Mammary epithelial cell (primary cell): ENCODE data around the gene CIBAR2.

ENCODE experiments used
- EZH2 ChIP-seq: IDR thresholded peaks from 2 replicates; pipeline ENCODE4 v1.6.1; 2012; ENCODE audit warnings: low read length, inconsistent platforms, borderline replicate concordance
- TF ChIP-seq, protein P1 (sequence below), 2 donors: IDR thresholded peaks in 1 of 2; conservative IDR thresholded peaks in 1 of 2; 2 replicates each; pipeline ENCODE4 v1.5.1; 2011 to 2012; ENCODE audit warnings: inconsistent platforms in 2 of 2, low read length in 2 of 2, mild to moderate bottlenecking in 2 of 2, control low read depth in 1 of 2, low read depth in 1 of 2; ENCODE audit not compliant: insufficient read depth in 1 of 2; ENCODE audit errors: extremely low read depth in 1 of 2

- TF ChIP-seq, protein P1, sequence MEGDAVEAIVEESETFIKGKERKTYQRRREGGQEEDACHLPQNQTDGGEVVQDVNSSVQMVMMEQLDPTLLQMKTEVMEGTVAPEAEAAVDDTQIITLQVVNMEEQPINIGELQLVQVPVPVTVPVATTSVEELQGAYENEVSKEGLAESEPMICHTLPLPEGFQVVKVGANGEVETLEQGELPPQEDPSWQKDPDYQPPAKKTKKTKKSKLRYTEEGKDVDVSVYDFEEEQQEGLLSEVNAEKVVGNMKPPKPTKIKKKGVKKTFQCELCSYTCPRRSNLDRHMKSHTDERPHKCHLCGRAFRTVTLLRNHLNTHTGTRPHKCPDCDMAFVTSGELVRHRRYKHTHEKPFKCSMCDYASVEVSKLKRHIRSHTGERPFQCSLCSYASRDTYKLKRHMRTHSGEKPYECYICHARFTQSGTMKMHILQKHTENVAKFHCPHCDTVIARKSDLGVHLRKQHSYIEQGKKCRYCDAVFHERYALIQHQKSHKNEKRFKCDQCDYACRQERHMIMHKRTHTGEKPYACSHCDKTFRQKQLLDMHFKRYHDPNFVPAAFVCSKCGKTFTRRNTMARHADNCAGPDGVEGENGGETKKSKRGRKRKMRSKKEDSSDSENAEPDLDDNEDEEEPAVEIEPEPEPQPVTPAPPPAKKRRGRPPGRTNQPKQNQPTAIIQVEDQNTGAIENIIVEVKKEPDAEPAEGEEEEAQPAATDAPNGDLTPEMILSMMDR (conservative IDR thresholded peaks at IDR 0.05 in 1 of 2, IDR thresholded peaks at IDR 0.05 in 1 of 2; ENCODE audit: extremely low read depth in 1 of 2, insufficient read depth in 1 of 2, low read depth in 1 of 2, low read length in 2 of 2) = no peak
- TF ChIP-seq EZH2 = no peak
Observed at GRCh38 chr16:85149776-85150175, 37.5 kb upstream of the CIBAR2 start.
